HG02840 (cell line): Measurements from ENCODE around the gene ZNF532.

ENCODE experiments used
- ATAC-seq: cut with Tn5 transposase; IDR thresholded peaks from one replicate; pipeline ENCODE4 v1.9.1; 2021; ENCODE audit warnings: mild to moderate bottlenecking, moderate library complexity, moderate number of reproducible peaks; ENCODE audit not compliant: unreplicated experiment, low FRiP score

Gene ZNF532

GRCh38 chr18:58866773-58867150 lies 2.1 kb downstream of the ZNF532 start:
- no peak for ATAC-seq

GRCh38 chr18:58867281-58867961 lies 2.7 kb downstream of the ZNF532 start:
- no peak for ATAC-seq

GRCh38 chr18:58868440-58868839 lies 3.8 kb downstream of the ZNF532 start:
- ATAC-seq = no peak

DNA sequence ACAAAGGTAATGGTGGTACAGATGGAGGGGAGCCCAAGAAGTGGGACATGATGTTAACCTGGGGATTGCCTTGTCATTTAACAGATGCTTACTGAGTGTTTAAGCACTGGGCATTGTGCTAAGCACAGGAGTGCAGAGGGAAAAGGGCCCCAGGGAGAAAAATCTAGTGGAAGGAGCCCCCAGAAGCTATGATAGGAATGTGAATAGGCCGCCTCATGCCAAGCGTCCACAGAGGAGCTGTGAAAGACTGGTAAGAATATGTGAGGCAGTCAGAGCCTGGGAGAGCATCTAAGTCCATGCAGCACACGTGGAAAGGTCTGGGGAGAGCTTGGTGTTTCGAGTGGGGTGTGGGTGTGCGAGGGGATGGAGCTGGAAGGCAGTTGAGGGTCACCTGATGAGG lies 5.5 kb downstream of the ZNF532 start:
- no peak for ATAC-seq

DNA sequence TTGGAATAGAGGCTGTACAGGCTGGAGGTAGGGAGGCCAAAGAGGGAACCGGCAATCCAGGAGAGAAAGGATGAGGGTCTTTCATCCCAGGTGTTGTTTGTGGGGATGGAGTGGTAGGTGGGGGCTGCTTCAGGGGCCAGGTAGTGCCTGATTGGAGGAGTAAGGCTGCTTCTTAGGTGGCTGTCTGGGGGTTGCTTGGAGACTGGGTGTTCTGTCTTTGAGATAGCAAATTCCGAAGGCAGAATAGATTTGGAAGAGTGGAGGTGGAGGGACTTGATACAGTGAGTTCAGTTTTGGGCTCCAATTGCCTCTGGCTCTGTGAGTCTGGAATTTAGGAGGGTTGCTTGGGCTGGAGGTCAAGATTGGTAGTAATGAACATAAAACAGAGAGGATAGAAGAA lies 5.9 kb downstream of the ZNF532 start:
- ATAC-seq = no peak

- ATAC-seq = no peak
Observed at GRCh38 chr18:58871514-58872420, 7.1 kb downstream of the ZNF532 start.

GRCh38 chr18:58878640-58879039 lies 14.0 kb downstream of the ZNF532 start:
- no peak for ATAC-seq

DNA sequence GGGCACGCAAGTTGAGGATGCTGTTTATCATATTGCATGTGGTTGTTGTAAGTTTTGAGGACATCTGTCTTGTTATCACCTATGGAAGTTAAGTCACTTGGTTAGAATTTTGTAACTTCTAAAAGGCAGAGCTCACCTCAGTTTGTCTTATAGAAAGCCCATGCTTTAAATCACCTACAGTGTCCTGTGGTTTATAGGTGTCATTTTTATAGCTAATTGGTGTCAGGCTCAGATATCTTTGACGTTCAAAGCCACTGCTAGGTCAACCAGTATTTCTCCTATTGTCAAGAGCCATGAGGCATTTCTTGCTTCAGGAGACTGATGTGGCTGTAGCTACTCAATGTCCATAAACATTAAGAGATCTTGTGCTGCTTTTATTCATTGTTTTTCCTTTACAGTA lies 16.8 kb downstream of the ZNF532 start:
- ATAC-seq = no peak

GRCh38 chr18:58882044-58882443 lies 17.4 kb downstream of the ZNF532 start:
- no peak for ATAC-seq

GRCh38 chr18:58882686-58883085 lies 18.0 kb downstream of the ZNF532 start:
- no peak for ATAC-seq

GRCh38 chr18:58884680-58885079 lies 20.0 kb downstream of the ZNF532 start:
- ATAC-seq = no peak

GRCh38 chr18:58886431-58886830 lies 21.8 kb downstream of the ZNF532 start:
- no peak for ATAC-seq

DNA sequence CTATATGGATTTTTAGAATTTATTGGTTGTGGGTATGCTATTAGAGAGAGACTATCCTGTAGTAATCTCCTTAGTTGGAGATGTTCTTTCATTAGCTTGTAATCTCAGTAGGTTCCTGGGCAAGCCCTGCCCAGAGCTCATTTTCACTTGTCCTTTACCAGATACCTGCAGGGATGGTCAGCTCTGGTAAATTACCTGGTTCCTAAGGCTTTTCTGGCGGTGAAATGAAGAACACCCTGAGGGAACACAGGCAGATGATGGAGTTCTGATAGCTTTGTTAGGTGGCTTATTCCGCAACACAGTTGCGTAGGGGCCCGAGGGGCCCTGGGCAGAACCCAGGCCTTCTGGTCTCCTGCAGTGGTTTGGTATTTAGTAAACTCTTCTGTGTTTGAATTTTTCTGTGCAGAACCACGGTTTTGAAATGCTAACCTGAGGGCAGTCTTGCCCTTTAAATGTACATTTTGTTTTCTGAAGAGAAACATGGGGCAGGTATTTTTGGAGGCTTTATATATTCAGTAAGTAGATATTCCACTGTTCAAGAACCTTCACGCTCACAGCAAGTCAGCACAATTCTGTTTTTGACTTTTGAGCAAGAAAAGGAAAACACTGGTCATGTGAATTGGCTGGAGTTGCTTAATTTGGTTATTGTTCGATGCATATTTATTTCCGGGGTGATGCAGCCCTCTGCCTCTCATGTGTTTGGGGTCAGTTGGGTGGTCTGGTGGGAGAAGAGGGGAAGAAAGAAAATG lies 22.4 kb downstream of the ZNF532 start:
- no peak for ATAC-seq

- no peak for ATAC-seq
Observed at GRCh38 chr18:58887613-58887963, 22.9 kb downstream of the ZNF532 start.

DNA sequence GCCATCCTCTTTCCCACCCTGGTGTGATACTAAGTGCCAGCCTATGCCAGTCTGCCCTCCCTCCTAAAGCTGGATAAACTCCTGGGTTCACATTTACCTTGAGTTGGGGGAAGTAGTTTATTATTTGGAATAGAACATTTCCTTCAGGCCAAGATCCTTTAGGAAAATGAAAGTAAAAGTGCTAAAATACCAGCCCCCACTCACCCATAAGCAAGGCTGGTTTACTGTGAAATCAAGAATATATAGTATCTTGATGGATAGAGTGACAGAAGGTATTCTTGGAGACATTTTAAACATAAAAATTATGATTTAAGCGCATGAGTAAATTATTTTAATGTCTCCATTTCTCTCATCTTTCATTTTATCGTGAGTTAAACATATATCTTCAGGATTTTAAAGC lies 27.1 kb downstream of the ZNF532 start:
- no peak for ATAC-seq

DNA sequence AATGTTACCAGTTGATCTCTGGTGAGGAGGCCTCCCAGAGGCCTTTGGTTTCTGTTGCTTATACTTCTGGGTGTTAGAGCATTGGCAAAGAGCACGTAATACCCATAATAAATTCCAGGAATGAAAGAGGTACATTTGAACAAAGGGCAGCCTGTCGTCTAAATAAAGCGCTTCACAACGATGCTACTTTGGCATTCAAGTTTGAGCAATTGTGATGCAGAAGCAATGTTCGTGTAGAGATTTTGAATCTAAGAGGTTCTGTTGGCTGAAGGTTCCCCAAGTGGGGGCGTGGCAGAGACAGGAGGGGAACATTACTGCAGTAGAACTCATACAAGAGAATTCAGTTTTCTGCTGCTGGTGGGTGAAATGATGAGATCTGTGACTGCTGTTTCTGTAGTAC lies 27.8 kb downstream of the ZNF532 start:
- ATAC-seq = no peak

- no peak for ATAC-seq
Observed at GRCh38 chr18:58893388-58894099, 28.9 kb downstream of the ZNF532 start.

GRCh38 chr18:58894930-58895329 lies 30.3 kb downstream of the ZNF532 start:
- ATAC-seq = no peak

DNA sequence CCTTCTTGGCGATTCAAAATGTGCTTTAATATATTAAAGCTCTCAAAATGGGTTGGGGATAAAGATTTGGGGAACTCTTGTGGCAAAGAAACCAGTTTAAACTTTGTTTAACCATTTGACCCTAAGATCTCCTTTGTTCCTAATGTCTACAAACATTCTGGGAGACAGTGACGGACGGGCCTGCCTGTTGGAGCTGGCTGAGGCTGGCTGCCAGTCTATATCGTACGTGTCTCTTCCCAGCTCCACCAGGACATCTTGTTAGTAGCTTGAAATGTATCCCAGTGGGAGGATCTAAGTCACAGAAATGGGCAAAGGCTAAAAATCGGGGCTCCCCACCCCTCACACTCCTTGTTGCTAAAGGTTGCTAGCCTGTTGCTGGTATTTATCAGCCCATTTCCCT lies 30.7 kb downstream of the ZNF532 start:
- ATAC-seq = no peak

DNA sequence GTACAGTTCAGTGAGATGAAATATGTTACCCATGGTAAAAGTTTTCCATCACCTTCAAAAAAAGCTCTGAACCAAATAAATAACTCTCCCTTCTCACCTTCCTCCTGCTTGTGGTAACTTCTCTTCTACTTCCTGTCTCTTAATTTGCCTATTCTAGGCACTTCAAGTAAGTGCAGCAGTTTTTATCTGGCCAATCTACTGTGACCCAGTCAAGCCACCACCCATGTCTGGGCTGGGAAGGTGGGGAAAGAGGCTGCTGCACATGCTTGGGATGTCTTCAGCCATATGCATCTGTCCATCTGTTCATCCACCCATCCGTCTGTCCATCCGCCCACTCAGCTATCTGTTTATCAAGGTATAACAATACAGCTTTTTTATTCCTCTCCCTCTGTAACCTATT lies 31.6 kb downstream of the ZNF532 start:
- ATAC-seq = no peak
